RWPE2 (cell line): ENCODE results near the gene VARS2.

Experiments used
- ATAC-seq: fragments of 200-7000 bp; cut with Tn5 transposase; 3 replicates; pipeline ENCODE4 v1.9.1; 2021; ENCODE audit warnings: low read depth
- DNase-seq: peaks from one replicate; pipeline ENCODE4 v3.0.0-alpha.2; 2020; ENCODE audit warnings: low spot score
- H3K27ac ChIP-seq: fragments of 450-650 bp; 2 replicates; pipeline ENCODE4 v1.5.1; 2017; ENCODE audit warnings: mild to moderate bottlenecking; ENCODE audit not compliant: poor library complexity, severe bottlenecking
- H3K27me3 ChIP-seq: fragments of 250-450 bp; sonication (Bioruptor Pico); 2 replicates; pipeline ENCODE4 v1.5.1; 2021; ENCODE audit warnings: mild to moderate bottlenecking, moderate library complexity; ENCODE audit not compliant: insufficient read depth, poor library complexity, severe bottlenecking
- H3K36me3 ChIP-seq: fragments of 250-450 bp; sonication (Bioruptor Pico); 2 replicates; pipeline ENCODE4 v1.5.1; 2020; ENCODE audit warnings: low read depth, mild to moderate bottlenecking, moderate library complexity
- H3K4me1 ChIP-seq: fragments of 250-450 bp; sonication (Bioruptor Pico); 2 replicates; pipeline ENCODE4 v1.5.1; 2021; ENCODE audit warnings: mild to moderate bottlenecking, moderate library complexity; ENCODE audit not compliant: insufficient read depth, poor library complexity, severe bottlenecking
- H3K4me3 ChIP-seq: fragments of 250-450 bp; sonication (Bioruptor Pico); 2 replicates; pipeline ENCODE4 v1.5.1; 2021; ENCODE audit warnings: mild to moderate bottlenecking, moderate library complexity; ENCODE audit not compliant: severe bottlenecking
- H3K9me3 ChIP-seq: fragments of 250-450 bp; sonication (Bioruptor Pico); 2 replicates; pipeline ENCODE4 v1.5.1; 2021; ENCODE audit warnings: mild to moderate bottlenecking, moderate library complexity; ENCODE audit not compliant: severe bottlenecking
- CTCF ChIP-seq: fragments of 450-650 bp; IDR thresholded peaks from one replicate; pipeline ENCODE4 v1.5.1; 2017; ENCODE audit warnings: mild to moderate bottlenecking, moderate library complexity; ENCODE audit not compliant: poor library complexity, severe bottlenecking

VARS2 gene

GRCh38 chr6:30955367-30956042 lies 41.5 kb downstream of the VARS2 start:
- DNase-seq = no peak

GRCh38 chr6:30957716-30958115 lies 43.7 kb downstream of the VARS2 start:
- no peaks in the 10 kb centered on the region for H3K9me3 ChIP-seq
- H3K27me3 ChIP-seq = no peaks in the 10 kb centered on the region
- no peaks in the 10 kb centered on the region for H3K36me3 ChIP-seq
- ATAC-seq = no peak
- no peak overlapping the region for H3K27ac ChIP-seq
- TF ChIP-seq CTCF = no peak
- DNase-seq = no peak
- peaks cover 7% of the 10 kb centered on the region for H3K4me1 ChIP-seq
- no peak overlapping the region for H3K4me3 ChIP-seq

More at GRCh38 chr6:30955367-30956042, 41.5 kb downstream of the VARS2 start:
- H3K27ac ChIP-seq = no peak overlapping the region
- no peaks in the 10 kb centered on the region for H3K36me3 ChIP-seq
- TF ChIP-seq CTCF = no peak
- H3K27me3 ChIP-seq = no peaks in the 10 kb centered on the region
- H3K4me3 ChIP-seq = peak overlapping the region; percentile 17
- peaks cover 7% of the 10 kb centered on the region for H3K4me1 ChIP-seq
- peak; percentile 57; the same call in 1 of the 3 replicates for ATAC-seq
- no peaks in the 10 kb centered on the region for H3K9me3 ChIP-seq

- Histone ChIP-seq H3K36me3 (no peaks in the 10 kb centered on the region), H3K4me3 (no peak overlapping the region), H3K27me3 (no peaks in the 10 kb centered on the region), H3K9me3 (no peaks in the 10 kb centered on the region), H3K27ac (no peak overlapping the region), H3K4me1 (peaks cover 5% of the 10 kb centered on the region)
- TF ChIP-seq CTCF = no peak
- DNase-seq (no peak), ATAC-seq (no peak)
Measured at GRCh38 chr6:30960907-30961673, 47.1 kb downstream of the VARS2 start.

- no peak overlapping the region for H3K4me3 ChIP-seq
- DNase-seq = no peak
- no peak for ATAC-seq
- no peaks in the 10 kb centered on the region for H3K27me3 ChIP-seq
- TF ChIP-seq CTCF = no peak
- H3K4me1 ChIP-seq = peaks cover 5% of the 10 kb centered on the region
- no peak overlapping the region for H3K27ac ChIP-seq
- H3K36me3 ChIP-seq = no peaks in the 10 kb centered on the region
- H3K9me3 ChIP-seq = no peaks in the 10 kb centered on the region
Measured at GRCh38 chr6:30962716-30963115, 48.7 kb downstream of the VARS2 start.

- Histone ChIP-seq H3K4me1 (peaks cover 5% of the 10 kb centered on the region), H3K36me3 (no peaks in the 10 kb centered on the region), H3K4me3 (no peak overlapping the region), H3K27ac (no peak overlapping the region), H3K9me3 (no peaks in the 10 kb centered on the region), H3K27me3 (no peaks in the 10 kb centered on the region)
- no peak for TF ChIP-seq CTCF
- ATAC-seq (peak; percentile 59; the same call in 2 of the 3 replicates), DNase-seq (no peak)
Measured at GRCh38 chr6:30963641-30964040, 49.6 kb downstream of the VARS2 start.
